ENCODE results near the gene LPAR6. TPM values are rescaled to one million over a fixed set of nuclear protein-coding genes. Genes with fewer than 3 reads are reported as not detected.
"Not testable (repeated sequence)": the region's sequence is repeated elsewhere in the genome, so short reads cannot be mapped to it uniquely, and the experiment has no call there.

Gene LPAR6
- 10 to 100 TPM in 3 of 4 donors, 1 to 10 TPM in 1; 2.2 to 34.6 (median 15.9) TPM for total RNA-seq

GRCh38 chr13:48412881-48413351 lies at the start of gene LPAR6:
Gene LPAR6 (minus strand): TSS chr13:48413113. CDS start chr13:48412423, 690 bp downstream.
- DNase-seq = no peak
- no peak for TF ChIP-seq EP300 (IDR thresholded peaks at IDR 0.05; ENCODE audit: low read depth)
- TF ChIP-seq POLR2AphosphoS5 (IDR thresholded peaks at IDR 0.05) = peak; percentile 80 to 89 (median 88)
- TF ChIP-seq, protein P1, sequence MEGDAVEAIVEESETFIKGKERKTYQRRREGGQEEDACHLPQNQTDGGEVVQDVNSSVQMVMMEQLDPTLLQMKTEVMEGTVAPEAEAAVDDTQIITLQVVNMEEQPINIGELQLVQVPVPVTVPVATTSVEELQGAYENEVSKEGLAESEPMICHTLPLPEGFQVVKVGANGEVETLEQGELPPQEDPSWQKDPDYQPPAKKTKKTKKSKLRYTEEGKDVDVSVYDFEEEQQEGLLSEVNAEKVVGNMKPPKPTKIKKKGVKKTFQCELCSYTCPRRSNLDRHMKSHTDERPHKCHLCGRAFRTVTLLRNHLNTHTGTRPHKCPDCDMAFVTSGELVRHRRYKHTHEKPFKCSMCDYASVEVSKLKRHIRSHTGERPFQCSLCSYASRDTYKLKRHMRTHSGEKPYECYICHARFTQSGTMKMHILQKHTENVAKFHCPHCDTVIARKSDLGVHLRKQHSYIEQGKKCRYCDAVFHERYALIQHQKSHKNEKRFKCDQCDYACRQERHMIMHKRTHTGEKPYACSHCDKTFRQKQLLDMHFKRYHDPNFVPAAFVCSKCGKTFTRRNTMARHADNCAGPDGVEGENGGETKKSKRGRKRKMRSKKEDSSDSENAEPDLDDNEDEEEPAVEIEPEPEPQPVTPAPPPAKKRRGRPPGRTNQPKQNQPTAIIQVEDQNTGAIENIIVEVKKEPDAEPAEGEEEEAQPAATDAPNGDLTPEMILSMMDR (IDR thresholded peaks at IDR 0.05) = no peak
- TF ChIP-seq POLR2A (IDR thresholded peaks at IDR 0.05) = peak; percentile 75
- intact Hi-C loops (cut with DNase I; ENCODE audit: low total_unique reads) (no loop called here), in situ Hi-C loops (cut with MboI; ENCODE audit: low pct_ligation_motif_present in 1 of 4, low pct_unique_long_range_greater_than_20kb in 1 of 4, low sequenced_read_pairs in 3 of 4) (no loop called here)
- no peaks in the 10 kb centered on the region for H3K9me3 ChIP-seq
- peak within 1 kb of the TSS; percentile 73 to 90 (median 82) for H3K27ac ChIP-seq
- 18 to 23% methylated on average over 3 to 4 of the region's 4 CpGs for WGBS, 2 donors (ENCODE audit: low coverage in 1 of 2)
- H3K4me1 ChIP-seq = peaks cover 0 to 18% (median 5%) of the 10 kb centered on the region in 4 donors
- no peaks in the 10 kb centered on the region for H3K27me3 ChIP-seq
- no peaks in the 10 kb centered on the region for H3K36me3 ChIP-seq
- H3K4me3 ChIP-seq = peak within 1 kb of the TSS; percentile 29 to 54 (median 38)

GRCh38 chr13:48457578-48458242 lies 44.8 kb upstream of the LPAR6 start:
- in situ Hi-C loops (cut with MboI; ENCODE audit: low pct_ligation_motif_present in 1 of 4, low pct_unique_long_range_greater_than_20kb in 1 of 4, low sequenced_read_pairs in 3 of 4) = no loop called here
- H3K36me3 ChIP-seq = peaks cover 0 to 11% (median 2%) of the 10 kb centered on the region in 4 donors
- no peak for TF ChIP-seq POLR2A (IDR thresholded peaks at IDR 0.05)
- TF ChIP-seq POLR2AphosphoS5 (IDR thresholded peaks at IDR 0.05) = no peak
- TF ChIP-seq, protein P1 (IDR thresholded peaks at IDR 0.05) = no peak
- no peak for TF ChIP-seq EP300 (IDR thresholded peaks at IDR 0.05; ENCODE audit: low read depth)
- no peaks in the 10 kb centered on the region for H3K9me3 ChIP-seq
- no peaks in the 10 kb centered on the region for H3K27me3 ChIP-seq
- H3K4me1 ChIP-seq = no peaks in the 10 kb centered on the region
- H3K27ac ChIP-seq = no peak overlapping the region
- no peak for DNase-seq
- intact Hi-C loops (cut with DNase I; ENCODE audit: low total_unique reads) = no loop called here
- H3K4me3 ChIP-seq = no peak overlapping the region
- 95% methylated on average over 23 of the region's 28 CpGs; no CpG with 5 or more reads in 1 of the 2 donors for WGBS, 2 donors (ENCODE audit: low coverage in 1 of 2)

GRCh38 chr13:48456546-48456945 lies 43.6 kb upstream of the LPAR6 start:
- no peak for DNase-seq
- WGBS, 2 donors (ENCODE audit: low coverage in 1 of 2) = 97% methylated on average over 10 of the region's 10 CpGs; no CpG with 5 or more reads in 1 of the 2 donors
- no peak for TF ChIP-seq EP300 (IDR thresholded peaks at IDR 0.05; ENCODE audit: low read depth)
- TF ChIP-seq, protein P1 (IDR thresholded peaks at IDR 0.05) = no peak
- TF ChIP-seq POLR2AphosphoS5 (IDR thresholded peaks at IDR 0.05) = no peak
- H3K27me3 ChIP-seq = no peaks in the 10 kb centered on the region
- H3K4me1 ChIP-seq = no peaks in the 10 kb centered on the region
- H3K27ac ChIP-seq = no peak overlapping the region
- no peaks in the 10 kb centered on the region for H3K9me3 ChIP-seq
- peaks cover 0 to 11% (median 2%) of the 10 kb centered on the region in 4 donors for H3K36me3 ChIP-seq
- H3K4me3 ChIP-seq = no peak overlapping the region
- in situ Hi-C loops (cut with MboI; ENCODE audit: low pct_ligation_motif_present in 1 of 4, low pct_unique_long_range_greater_than_20kb in 1 of 4, low sequenced_read_pairs in 3 of 4) (no loop called here), intact Hi-C loops (cut with DNase I; ENCODE audit: low total_unique reads) (no loop called here)

GRCh38 chr13:48451196-48451595 lies 38.3 kb upstream of the LPAR6 start:
- intact Hi-C loops (cut with DNase I; ENCODE audit: low total_unique reads); H3K9me3 ChIP-seq; H3K27ac ChIP-seq; in situ Hi-C loops (cut with MboI; ENCODE audit: low pct_ligation_motif_present in 1 of 4, low pct_unique_long_range_greater_than_20kb in 1 of 4, low sequenced_read_pairs in 3 of 4); H3K36me3 ChIP-seq; H3K4me3 ChIP-seq; H3K27me3 ChIP-seq; DNase-seq: not testable (repeated sequence)
- peaks cover 0 to 14% (median 0%) of the 10 kb centered on the region in 4 donors for H3K4me1 ChIP-seq

All from transverse colon (tissue), 4 donors.